NCI-H2227 (cell line): ENCODE results near the gene COX6A2.
"Not testable (repeated sequence)": the region's sequence is repeated elsewhere in the genome, so short reads cannot be mapped to it uniquely, and the experiment has no call there.

Experiments used
- DNase-seq: peaks from one replicate; lab custom pipeline; 2025; ENCODE audit not compliant: unreplicated experiment; lab: John Stamatoyannopoulos, UW

COX6A2 gene

GRCh38 chr16:31439023-31439422 is 10.9 kb upstream of the COX6A2 start:
- DNase-seq, result not testable (repeated sequence)

GRCh38 chr16:31438414-31438813 is 10.3 kb upstream of the COX6A2 start:
- DNase-seq, result no peak

DNA sequence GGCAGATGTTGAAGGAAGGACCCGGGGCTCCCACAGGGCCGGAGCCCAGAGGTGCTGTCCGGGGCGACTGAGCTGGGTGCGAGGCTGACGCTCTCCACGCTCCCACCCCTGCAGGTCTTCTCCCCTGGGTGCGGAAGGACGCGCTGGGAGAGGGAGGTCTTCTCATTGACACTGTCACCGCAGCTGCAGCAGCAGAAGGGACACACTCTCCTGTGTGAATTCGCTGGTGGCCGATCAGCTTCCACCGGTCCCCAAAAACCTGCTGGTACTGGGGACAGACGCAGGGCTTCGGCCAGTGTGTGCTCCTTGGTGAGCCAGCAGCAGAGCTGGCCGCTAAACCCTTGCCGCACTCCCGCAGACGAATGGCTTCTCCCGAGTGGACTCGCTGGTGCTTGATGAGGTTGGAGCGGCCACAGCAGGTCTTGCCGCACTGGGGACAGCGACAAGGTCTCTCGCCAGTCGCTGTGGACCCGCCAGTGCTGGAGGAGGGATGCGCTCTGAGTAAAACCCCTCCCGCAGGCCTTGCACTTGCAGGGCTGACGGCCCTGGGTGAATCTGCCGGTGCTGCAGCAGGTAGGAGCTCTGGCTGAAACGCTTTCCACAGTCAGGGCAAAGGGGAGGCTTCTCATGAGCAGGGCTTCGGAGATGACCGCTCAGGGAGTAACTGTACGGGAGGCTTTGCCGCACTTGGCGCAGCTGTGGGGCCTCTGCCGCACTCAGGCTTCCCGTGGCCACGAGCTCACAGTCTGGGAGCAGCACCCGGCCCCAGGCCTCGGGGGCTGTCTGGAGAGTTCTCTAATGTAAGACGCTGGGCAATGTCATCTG is 8.3 kb upstream of the COX6A2 start:
- no peak for DNase-seq

DNA sequence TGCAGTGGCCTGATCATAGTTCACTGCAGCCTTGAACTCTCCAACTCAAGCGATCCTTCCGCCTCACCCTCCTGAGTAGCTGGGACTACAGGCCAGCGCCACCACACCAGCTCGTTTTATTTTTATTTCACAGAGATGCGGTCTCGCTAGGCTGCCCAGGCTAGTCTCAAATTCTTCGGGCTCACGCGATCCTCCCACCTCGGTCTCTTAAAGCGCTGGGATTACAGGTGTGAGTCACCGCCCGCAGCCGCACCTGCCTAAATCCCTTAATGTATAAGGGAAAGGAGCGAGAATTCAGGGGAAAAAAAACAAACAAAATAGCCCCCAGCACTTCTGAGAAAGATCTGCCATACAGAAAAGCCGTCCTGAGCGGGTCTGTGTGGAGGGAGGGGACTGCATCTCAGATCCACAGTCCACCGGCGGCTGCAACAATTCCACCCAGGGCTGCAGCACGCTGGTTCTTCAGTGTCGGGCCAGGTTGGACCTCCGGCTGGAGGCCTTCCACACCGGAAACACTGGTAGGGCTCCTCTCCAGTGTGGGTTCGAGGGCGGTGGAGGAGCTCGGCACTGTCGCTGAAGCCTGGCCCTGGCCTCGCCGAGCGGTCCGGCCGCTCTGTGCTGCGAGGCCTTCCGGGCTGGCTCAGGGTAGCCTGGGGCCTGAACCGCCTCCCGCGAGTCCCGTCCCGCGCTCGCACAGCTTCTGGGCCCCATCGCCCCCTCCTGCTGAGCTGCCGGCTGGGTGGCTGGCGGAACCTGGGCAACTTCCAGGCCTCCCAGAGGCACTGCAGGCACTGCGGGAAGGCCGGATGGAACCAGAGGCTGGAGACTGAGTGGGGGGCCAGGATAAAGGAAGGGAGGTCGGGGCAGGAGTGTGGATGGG is 7.4 kb upstream of the COX6A2 start:
- no peak for DNase-seq

DNA sequence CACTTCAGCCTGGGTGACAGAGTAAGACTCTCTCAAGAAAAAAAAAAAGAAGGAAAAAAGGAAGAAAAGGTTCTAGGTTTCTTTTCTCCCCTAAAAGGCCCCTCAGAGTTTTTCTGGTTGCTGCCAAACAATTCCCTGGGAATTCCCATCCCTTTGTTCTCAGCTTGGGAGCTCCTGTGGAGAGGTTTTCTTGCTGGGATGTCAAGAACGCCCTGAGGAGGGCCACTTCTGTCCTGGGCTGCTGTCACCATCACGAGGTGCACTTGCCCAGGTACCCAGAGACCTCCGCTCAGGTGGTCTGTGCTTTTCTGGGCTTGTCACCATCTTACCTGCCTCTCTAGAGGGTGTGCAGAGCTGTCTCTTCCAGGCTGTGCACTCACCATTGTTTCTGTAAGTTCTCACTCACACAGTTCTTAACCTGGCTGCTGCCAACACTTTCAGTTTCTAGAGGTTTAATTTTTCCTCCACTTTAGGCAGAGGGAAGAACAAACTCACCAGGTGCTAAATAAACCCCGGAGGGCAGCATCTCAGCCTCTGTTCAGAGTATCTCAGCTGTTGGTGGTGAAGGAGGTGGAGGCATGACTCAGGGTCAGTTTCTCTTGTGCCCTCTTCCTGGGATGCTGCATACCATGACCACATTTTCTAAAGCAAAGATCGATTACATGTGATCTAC is 2.4 kb upstream of the COX6A2 start:
- DNase-seq, result no peak

DNA sequence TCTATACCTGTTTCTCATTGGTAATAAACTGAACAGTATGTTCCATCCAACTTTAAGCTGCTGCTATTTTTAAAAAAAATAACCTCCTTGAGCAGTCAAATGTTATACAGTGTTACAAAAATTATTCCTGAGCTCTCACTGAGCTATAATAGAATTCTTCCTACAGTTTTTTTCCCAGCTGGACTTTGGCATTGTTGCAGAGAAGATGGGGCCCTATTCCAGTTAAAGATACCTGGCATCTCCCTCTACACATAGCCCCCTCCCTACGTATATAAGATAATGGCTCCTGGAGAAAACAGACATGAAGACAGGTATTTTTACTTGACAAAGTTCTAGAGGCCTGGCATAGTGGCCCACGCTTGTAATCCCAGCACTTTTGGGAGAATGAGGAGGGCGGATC is 1.6 kb upstream of the COX6A2 start:
- no peak for DNase-seq

DNA sequence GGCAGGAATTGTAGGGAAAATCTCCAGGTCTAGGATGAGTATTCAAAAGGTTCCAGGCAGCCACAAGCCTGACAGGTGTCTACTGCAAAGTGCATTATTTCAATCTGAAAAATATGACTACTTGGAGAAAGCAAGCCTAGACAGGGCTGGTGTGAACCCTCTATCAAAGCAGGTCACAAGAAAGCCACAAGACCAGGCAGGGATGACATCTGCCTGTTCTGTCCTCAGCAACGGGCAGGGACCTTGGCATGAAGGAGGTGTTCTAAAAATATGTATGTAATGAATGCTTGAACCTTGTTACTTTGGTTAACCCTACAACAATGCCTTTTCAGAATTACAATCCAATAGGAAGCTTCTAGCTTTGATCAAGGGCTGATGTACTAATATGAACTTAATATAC is 1.2 kb upstream of the COX6A2 start:
- DNase-seq, result no peak

GRCh38 chr16:31428638-31429247 is 583 bp upstream of the COX6A2 start:
- DNase-seq, result no peak

DNA sequence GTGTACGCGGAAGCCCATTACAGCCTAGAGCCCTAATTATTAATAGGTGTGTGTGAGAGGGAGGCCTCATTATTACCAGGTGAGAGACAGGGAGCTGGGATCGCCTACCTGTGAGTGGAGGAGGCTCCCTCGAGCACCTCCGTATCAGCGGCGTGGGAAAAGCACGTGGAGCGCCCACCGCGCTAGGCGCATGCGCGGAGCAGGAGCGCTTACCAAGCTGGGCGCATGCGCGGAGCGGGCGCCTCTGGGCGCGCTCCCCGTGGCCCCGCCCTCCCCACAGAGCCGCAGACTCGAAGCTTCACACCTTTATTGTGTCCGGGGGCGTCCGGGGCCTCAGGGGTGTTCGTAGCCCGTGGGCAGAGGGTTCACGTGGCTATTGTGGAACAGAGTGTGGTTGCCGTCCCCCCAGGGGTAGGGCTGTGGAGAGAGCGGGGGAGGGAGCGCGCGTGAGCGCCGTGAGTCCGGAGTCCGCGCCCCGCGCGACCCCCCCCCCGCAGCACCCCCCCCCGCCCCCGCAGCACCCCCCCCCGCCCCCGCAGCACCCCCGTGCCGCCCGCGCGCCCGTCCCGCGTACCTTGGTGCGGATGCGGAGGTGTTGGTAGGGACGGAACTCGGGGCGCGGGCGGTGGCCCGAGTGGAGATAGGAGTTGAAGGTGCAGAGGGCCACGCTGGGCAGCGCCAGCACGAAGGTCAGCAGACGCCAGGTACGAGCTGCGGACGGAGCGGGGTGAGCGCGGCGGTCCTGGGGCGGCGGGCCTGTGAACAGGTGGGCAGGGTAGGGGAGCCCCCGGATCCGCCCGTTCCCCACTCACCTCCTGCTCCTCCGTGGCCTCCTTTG is 500 bp downstream of the COX6A2 start:
- peak; percentile 92 for DNase-seq

GRCh38 chr16:31423801-31424200 is 4.4 kb downstream of the COX6A2 start:
- DNase-seq, result no peak

DNA sequence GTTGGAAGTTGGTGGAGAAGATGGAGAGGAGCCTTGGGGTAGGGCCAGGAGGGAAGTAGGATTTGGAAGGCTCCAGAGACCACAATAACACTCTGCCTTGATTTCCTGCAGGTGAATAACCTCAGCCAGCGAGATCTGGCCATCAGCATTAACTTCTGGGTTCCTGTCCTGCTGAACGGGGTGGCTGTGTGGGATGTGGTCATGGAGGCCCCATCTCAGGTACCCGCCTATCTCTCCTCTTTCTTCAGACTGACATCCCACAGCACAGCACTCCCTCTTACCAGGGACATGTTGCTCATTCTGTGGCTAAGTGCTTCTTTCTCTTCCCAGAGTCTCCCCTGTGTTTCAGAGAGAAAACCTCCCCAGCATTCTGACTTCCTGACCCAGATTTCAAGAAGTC is 4.9 kb downstream of the COX6A2 start:
- DNase-seq, result no peak

GRCh38 chr16:31421587-31421986 is 6.6 kb downstream of the COX6A2 start:
- DNase-seq, result no peak

- DNase-seq, result no peak
These were observed 8.1 kb downstream of the COX6A2 start for GRCh38 chr16:31420037-31420436.

- DNase-seq, result no peak
These were observed 10.2 kb downstream of the COX6A2 start for GRCh38 chr16:31417916-31418315.

- DNase-seq, result not testable (repeated sequence)
These were observed 11.1 kb downstream of the COX6A2 start for GRCh38 chr16:31417036-31417435.

DNA sequence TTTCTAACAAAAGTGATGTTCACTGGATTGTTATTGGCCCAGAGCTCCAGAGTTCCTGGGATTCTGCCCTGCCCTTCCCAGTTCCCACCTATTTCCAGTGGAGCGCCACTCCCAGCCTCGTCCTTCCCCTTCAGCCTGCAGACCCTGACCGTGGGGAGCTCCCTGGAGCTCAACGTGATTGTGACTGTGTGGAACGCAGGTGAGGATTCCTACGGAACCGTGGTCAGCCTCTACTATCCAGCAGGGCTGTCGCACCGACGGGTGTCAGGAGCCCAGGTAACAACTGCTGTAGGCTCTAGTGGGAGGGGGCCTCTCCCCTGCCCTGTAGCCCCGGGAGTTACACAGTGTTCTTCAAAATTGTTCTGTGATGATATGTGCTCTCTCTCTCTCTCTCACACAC is 11.8 kb downstream of the COX6A2 start:
- DNase-seq, result no peak

DNA sequence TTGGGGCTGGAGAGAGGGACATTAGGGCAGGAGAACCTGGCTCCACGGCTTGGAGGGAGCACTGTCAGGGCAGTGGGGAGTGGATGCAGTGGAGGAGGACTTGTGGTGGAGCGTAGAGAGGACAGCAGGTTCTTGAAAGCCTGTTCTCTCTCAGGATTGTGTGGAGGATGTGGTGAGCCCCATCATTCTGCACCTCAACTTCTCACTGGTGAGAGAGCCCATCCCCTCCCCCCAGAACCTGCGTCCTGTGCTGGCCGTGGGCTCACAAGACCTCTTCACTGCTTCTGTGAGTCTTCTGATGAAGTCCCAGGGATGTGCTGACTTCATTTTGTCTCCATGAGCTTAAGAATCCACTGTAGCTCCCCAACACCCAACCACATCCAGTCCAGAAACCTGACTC is 13.5 kb downstream of the COX6A2 start:
- DNase-seq, result no peak

GRCh38 chr16:31413943-31414342 is 14.2 kb downstream of the COX6A2 start:
- no peak for DNase-seq

- no peak for DNase-seq
These were observed 14.8 kb downstream of the COX6A2 start for GRCh38 chr16:31413381-31413780.

DNA sequence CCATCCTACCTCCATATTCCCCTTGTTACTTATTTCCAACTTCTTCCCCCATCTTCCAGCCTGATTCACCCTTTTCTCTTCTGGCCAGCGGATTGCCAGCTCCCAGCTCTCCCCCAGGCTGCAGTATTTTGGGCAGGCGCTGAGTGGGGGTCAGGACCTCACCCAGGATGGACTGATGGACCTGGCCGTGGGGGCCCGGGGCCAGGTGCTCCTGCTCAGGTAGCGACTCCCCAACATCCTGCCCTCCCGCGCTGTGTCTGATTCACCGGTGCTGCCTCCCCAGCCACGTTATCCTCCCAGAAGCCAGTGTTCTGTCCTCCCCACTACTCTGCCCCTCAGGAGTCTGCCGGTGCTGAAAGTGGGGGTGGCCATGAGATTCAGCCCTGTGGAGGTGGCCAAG is 15.4 kb downstream of the COX6A2 start:
- no peak for DNase-seq
